HFF-Myc (cell line): ENCODE measurements around the gene ATP13A3.

ENCODE experiments used
- DNase-seq: peaks from one replicate; pipeline ENCODE4 v3.0.0-alpha.2; 2011; ENCODE audit warnings: low read depth; ENCODE audit errors: extremely low read depth
- H3K4me3 ChIP-seq: replicated peaks from 2 replicates; pipeline ENCODE4 v1.5.1; 2011; ENCODE audit warnings: low read depth, mild to moderate bottlenecking, control low read depth, low read length
- TF ChIP-seq, protein P1 (sequence below): IDR thresholded peaks from 2 replicates; pipeline ENCODE4 v1.5.1; 2012; ENCODE audit warnings: mild to moderate bottlenecking, low read depth, low read length, control low read depth; ENCODE audit errors: missing control alignments

The ATP13A3 gene

DNA sequence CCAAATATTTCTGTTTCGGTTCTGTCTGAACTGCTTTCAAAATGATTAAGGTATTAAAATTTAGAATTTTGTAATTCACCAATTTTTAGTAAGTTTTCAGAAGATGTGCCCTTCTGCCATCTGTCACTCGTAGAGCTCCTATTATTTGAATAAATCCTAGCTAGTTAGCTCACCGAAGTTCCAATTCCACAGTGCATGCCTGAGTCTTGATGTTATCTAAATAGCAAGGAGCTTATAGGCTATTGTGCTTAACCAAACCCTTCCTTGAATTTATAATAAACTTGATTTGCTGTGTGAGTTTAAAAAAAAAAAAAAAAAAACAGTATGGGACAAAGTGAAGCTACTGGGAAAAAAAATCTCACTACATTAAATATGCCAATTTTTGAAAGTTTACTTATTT, 18.7 kb downstream of the ATP13A3 start:
- TF ChIP-seq, protein P1, sequence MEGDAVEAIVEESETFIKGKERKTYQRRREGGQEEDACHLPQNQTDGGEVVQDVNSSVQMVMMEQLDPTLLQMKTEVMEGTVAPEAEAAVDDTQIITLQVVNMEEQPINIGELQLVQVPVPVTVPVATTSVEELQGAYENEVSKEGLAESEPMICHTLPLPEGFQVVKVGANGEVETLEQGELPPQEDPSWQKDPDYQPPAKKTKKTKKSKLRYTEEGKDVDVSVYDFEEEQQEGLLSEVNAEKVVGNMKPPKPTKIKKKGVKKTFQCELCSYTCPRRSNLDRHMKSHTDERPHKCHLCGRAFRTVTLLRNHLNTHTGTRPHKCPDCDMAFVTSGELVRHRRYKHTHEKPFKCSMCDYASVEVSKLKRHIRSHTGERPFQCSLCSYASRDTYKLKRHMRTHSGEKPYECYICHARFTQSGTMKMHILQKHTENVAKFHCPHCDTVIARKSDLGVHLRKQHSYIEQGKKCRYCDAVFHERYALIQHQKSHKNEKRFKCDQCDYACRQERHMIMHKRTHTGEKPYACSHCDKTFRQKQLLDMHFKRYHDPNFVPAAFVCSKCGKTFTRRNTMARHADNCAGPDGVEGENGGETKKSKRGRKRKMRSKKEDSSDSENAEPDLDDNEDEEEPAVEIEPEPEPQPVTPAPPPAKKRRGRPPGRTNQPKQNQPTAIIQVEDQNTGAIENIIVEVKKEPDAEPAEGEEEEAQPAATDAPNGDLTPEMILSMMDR = no peak
- H3K4me3 ChIP-seq = no peak overlapping the region
- no peak for DNase-seq

DNA sequence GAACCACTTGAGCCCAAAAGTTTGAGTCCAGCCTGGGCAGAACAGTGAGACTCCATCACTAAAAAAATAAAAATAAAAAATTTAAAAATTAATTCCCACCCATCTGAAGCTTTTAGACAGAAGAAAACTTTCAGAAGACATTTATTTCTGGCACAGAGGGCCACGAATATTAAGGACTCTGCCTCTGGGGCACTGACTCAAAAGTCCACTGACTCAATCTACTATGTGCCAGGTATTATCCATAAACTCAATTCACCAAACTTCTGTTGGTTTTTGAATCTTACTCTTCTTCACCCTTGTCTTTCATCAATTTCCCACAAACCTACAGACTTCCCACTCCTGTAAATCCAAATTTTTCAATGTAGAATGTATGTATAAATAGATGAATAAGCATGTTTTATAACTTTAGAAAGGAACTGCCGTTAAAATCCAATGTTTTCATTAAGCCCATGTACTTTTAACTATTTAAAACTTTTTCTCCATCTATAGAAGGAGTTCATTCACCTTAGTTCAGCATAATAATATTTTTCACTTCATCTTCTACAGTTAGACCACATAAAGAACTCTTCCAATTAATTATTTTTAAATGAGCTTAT, 19.9 kb downstream of the ATP13A3 start:
- TF ChIP-seq, protein P1 = no peak
- H3K4me3 ChIP-seq = no peak overlapping the region
- no peak for DNase-seq

DNA sequence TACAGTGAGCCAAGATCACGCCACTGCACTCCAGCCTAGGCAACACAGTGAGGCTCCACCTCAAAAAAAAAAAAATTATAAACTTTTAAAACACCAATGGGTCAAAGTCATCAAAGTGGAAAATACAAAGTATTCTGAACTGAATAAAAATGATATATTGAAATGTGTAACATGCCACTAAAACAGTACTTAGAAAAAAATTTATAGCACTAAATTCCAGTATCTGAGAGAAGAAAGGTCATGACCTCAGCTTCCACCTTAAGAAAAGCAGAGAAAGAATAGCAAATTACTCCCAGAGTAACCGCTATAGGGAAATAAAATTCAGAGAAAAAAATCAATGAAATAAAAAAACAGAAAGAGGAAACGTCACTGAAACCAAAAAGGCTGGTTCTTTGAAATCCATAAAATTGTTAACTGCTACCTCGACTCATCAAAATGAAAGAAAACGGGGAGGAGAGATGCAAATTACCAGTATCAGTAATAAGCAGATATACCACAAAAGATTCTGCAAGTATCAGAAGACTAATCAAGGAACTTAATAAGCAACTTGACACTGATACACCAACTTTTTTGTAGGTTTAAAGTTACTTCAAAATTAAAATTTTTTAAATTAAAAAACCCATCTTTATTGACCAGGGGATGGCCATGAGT, 20.8 kb downstream of the ATP13A3 start:
- TF ChIP-seq, protein P1 = no peak
- no peak for DNase-seq
- no peak overlapping the region for H3K4me3 ChIP-seq

DNA sequence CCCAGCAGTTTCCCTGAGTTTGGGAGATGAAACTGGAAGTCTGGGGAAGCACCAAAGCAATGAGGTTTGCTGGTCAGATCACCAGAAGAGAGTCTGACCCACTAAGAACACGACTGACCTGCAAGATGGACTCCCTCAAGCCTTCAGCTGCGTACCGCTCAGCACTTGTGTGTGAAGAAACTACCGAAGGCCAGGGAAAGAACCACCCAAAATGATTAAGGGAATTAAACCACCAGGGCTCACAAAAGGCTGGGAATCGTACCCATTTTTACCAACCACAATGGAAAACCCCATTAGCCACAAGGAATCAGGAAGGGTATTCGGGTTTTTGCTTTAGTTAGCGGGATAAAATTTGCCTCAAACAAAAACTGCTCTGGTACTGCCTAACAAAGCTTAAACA, 21.6 kb downstream of the ATP13A3 start:
- DNase-seq = no peak
- TF ChIP-seq, protein P1 = no peak
- H3K4me3 ChIP-seq = no peak overlapping the region

DNA sequence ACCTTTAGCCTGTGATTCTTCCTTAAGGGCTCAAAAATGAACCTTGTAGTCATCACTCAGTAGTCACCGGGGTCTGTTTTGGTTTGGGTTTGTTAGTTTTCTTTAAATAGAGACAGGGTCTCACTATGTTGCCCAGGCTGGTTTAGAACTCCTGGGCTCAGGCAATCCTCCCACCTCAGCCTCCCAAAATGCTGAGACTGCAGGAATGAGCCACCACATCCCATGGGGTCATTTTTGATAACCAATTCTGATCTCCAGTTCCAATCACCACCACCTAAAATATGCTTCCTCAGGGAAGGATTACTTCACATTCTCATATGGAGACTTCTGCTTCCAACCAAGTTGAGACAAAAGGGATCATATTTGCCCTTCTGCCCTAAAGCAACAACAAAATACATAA, 22.1 kb downstream of the ATP13A3 start:
- no peak for DNase-seq
- TF ChIP-seq, protein P1 = no peak
- no peak overlapping the region for H3K4me3 ChIP-seq

DNA sequence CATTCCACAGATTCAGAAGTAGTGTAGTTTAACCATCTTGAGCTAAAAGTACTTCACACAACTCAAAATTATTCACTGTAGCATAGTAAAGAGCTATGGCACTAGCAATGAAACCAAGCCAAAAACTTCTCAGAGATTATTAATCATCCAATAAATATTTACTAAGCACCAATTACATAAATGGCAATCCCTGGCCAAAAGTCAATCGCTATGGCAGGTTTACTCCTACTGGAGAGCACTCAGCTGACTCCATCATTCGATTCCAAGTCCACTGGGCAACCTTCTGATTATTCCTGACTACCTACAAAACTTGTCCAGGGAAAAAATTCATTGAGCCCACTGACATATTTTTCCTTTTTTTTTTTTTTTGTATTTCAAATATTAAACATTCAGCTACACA, 23.9 kb downstream of the ATP13A3 start:
- DNase-seq = no peak
- TF ChIP-seq, protein P1 = no peak
- H3K4me3 ChIP-seq = no peak overlapping the region
